Measurements from ENCODE around the gene TMEM127.

TMEM127 gene

GRCh38 chr2:96262306-96262705 lies 3.5 kb downstream of the TMEM127 start:
- no peak for DNase-seq

- no peak for DNase-seq
Measured at GRCh38 chr2:96261328-96262003, 4.3 kb downstream of the TMEM127 start.

- peak; percentile 88 for DNase-seq
Measured at GRCh38 chr2:96260387-96261260, 5.2 kb downstream of the TMEM127 start.

GRCh38 chr2:96259497-96259921 lies 6.3 kb downstream of the TMEM127 start:
- no peak for DNase-seq

- DNase-seq, result no peak
Measured at GRCh38 chr2:96258166-96259022, 7.4 kb downstream of the TMEM127 start.

GRCh38 chr2:96257744-96258143 lies 8.1 kb downstream of the TMEM127 start:
- peak; percentile 85 for DNase-seq

GRCh38 chr2:96256611-96257113 lies 9.1 kb downstream of the TMEM127 start:
- DNase-seq, result peak; percentile 63

GRCh38 chr2:96254571-96254970 lies 11.2 kb downstream of the TMEM127 start:
- DNase-seq, result no peak

GRCh38 chr2:96253006-96253405 lies 12.8 kb downstream of the TMEM127 start:
- no peak for DNase-seq

- no peak for DNase-seq
Measured at GRCh38 chr2:96252526-96252925, 13.3 kb downstream of the TMEM127 start.

- DNase-seq, result peak; percentile 62
Measured at GRCh38 chr2:96251721-96252292, 14.0 kb downstream of the TMEM127 start.

GRCh38 chr2:96250188-96250587 lies 15.6 kb downstream of the TMEM127 start:
- no peak for DNase-seq

- DNase-seq, result no peak
Measured at GRCh38 chr2:96249654-96250053, 16.1 kb downstream of the TMEM127 start.

- no peak for DNase-seq
Measured at GRCh38 chr2:96248624-96249023, 17.2 kb downstream of the TMEM127 start.

- no peak for DNase-seq
Measured at GRCh38 chr2:96247896-96248295, 17.9 kb downstream of the TMEM127 start.

GRCh38 chr2:96247009-96247408 lies 18.8 kb downstream of the TMEM127 start:
- DNase-seq, result peak; percentile 82

- peak; percentile 96 for DNase-seq
Measured at GRCh38 chr2:96245609-96246390, 20.0 kb downstream of the TMEM127 start.

GRCh38 chr2:96243843-96244242 lies 22.0 kb downstream of the TMEM127 start:
- no peak for DNase-seq

- DNase-seq, result peak; percentile 96
Measured at GRCh38 chr2:96241900-96242611, 23.7 kb downstream of the TMEM127 start.

- no peak for DNase-seq
Measured at GRCh38 chr2:96241227-96241626, 24.6 kb downstream of the TMEM127 start.

Data from inflammatory macrophage treated with lipopolysaccharide for 4 hours (primary cell).